Measurements from ENCODE around the gene CD209.
"Not testable (repeated sequence)": the region's sequence is repeated elsewhere in the genome, so short reads cannot be mapped to it uniquely, and the experiment has no call there.

Gene CD209, protein sequence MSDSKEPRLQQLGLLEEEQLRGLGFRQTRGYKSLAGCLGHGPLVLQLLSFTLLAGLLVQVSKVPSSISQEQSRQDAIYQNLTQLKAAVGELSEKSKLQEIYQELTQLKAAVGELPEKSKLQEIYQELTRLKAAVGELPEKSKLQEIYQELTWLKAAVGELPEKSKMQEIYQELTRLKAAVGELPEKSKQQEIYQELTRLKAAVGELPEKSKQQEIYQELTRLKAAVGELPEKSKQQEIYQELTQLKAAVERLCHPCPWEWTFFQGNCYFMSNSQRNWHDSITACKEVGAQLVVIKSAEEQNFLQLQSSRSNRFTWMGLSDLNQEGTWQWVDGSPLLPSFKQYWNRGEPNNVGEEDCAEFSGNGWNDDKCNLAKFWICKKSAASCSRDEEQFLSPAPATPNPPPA

DNA sequence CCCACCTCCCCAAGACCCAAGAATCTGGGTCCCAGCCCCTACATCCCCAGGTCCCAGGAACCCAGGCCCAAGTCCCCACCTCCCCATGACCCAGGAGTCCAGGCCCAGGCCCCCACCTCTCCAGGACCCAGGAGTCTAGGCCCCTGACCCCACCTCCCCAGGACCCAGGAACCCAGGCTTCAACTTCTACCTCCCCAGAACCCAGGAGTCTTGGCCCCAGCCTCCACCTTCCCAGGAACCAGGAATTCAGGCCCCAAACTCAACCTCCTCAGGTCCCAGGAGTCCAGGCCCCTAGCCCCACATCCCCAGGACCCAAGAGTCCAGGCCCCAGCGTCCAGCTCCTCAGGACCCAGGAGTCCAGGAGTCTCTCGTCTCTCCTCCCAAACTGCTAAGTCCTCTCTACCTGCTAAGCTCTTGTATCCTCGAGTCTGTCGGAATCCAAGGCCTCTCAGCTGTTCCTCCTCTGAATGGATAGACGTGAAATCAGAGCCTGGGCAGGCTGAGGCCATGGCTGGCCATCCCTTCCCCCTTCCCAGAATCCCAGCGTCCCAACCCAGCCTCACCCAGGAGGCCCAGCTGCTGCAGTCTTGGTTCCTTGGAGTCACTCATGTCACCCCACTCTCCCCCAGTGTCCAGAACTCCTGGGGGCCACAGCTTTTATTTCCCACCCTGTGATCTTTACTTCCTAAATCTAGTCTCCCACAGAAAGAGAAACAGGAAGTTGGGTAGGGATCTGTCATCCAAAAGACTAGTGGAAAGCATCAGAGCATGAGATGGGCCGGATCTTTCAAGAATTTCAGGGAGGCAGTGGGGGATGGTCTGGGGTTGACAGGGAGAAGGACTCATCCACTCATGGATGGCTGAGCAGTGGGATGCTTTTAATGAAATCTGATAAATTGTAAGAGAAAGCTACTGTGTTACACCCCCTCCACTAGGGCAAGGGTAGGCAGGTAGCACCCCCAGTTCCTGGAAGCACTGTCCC, at the start of gene CD209:
TSS of gene CD209 (minus strand) at position 632 of the 982 bp plus-strand sequence. CDS start at position 609, 23 bp downstream.
- H3K4me3 Mint-ChIP-seq = no peak within 1 kb of the TSS
- no peaks in the 10 kb centered on the region for H3K36me3 Mint-ChIP-seq
- no peak within 1 kb of the TSS for H3K27ac Mint-ChIP-seq
- no peak for DNase-seq
- no peaks in the 10 kb centered on the region for H3K4me1 Mint-ChIP-seq
- peaks cover 28% of the 10 kb centered on the region for H3K27me3 Mint-ChIP-seq
- H3K9me3 Mint-ChIP-seq = peaks cover 7% of the 10 kb centered on the region
- CTCF ChIA-PET = no interaction called here

DNA sequence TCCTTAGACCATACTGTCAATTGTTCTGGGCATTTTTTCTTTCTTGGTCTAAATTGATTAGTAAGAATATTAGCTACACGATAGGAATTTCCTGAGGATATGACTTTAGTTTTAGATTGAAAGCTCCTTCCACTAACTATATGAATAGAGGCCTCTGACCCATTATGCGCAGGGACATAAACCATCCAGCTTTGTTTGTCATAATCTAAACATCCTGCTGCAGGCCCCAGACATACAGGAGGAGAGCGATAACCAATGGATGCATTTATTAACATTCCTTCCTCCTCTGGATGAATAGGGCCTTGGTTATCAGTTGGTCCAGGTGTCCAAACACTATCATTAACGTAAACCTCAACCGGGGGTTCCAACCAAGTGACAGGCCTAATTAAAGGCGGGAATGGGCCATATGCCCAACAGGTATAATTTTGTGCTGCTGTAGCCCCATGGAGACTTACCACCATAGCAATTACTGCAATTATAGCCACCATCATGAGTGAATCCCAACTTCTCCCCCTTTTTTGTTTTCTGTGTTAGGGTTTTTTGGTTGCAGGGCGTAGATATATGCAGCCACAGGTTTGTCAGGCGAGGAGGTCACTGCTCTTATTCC, 48.3 kb upstream of the CD209 start:
- CTCF ChIA-PET = interaction anchor here (0.7 to 1.0 kb wide), 2 partner anchors 115 to 583 kb away, joined by 3 read pairs; partner anchors contain the start of gene TRAPPC5
- Mint-ChIP-seq H3K4me1 (peaks cover 5% of the 10 kb centered on the region), H3K9me3 (no peaks in the 10 kb centered on the region), H3K4me3 (no peak overlapping the region), H3K27ac (no peak overlapping the region), H3K36me3 (no peaks in the 10 kb centered on the region), H3K27me3 (peaks cover 27% of the 10 kb centered on the region)
- DNase-seq = no peak

DNA sequence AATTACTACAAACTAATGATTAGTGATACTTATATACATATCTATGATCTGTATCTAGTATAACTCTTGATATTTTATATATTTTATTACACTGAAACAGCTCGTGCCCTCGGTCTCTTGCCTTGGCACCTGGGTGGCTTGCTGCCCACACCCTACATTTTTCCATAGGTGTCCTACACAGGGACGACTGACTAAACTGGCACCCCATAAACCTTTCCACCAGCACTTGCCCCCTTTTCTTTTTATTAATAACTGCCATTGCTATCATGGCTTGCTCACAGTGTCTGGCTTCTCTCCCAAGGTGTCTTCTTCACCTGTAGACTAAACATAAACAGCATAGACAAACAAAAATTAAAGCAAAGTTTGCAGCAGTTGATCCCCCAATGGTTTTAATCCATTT, 46.2 kb upstream of the CD209 start:
- Mint-ChIP-seq H3K27me3 (peaks cover 38% of the 10 kb centered on the region), H3K9me3 (no peaks in the 10 kb centered on the region), H3K27ac (no peak overlapping the region), H3K4me1 (peaks cover 3% of the 10 kb centered on the region), H3K4me3 (no peak overlapping the region), H3K36me3 (no peaks in the 10 kb centered on the region)
- CTCF ChIA-PET = interaction anchor here (1.6 kb wide), 1 partner anchor 113 kb away, joined by 4 read pairs; the partner anchor contains the start of gene TRAPPC5
- no peak for DNase-seq

DNA sequence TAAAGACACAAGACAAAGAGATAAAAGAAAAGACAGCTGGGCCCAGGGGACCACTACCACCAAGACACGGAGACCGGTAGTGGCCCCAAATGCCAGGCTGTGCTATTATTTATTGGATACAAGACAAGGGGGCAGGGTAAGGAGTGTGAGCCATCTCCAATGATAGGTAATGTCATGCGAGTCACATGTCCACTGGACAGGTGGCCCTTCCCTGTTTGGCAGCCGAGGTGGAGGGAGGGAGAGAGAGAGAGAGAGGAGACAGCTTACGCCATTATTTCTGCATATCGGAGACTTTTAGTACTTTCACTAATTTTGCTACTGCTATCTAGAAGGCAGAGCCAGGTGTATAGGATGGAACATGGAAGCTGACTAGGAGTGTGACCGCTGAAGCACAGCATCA, 45.4 kb upstream of the CD209 start:
- H3K36me3 Mint-ChIP-seq, H3K4me3 Mint-ChIP-seq, H3K27ac Mint-ChIP-seq, H3K9me3 Mint-ChIP-seq, H3K4me1 Mint-ChIP-seq, DNase-seq: not testable (repeated sequence)
- CTCF ChIA-PET = interaction anchor here (1.6 kb wide), 1 partner anchor 112 kb away, joined by 4 read pairs; the partner anchor contains the start of gene TRAPPC5
- H3K27me3 Mint-ChIP-seq = peaks cover 42% of the 10 kb centered on the region

DNA sequence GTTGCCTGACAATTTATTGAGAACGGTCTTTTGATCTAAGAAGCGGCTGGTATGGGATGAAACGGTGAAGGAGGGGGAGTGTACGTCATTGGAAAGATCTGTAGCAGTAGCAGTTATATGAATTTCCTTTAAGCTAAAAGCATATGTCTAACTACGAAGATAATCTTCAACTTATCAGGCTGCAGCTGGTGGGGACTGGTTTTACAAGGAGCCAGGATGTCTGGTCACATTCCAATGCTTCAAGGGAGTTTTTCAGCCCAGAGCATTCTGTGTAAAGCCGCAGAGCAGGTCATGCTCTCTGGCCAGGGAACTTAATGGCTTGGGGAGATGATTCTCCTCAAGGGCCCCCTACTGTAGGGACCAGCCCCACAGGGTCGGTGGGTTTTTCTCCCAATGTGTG, 44.9 kb upstream of the CD209 start:
- no peaks in the 10 kb centered on the region for H3K36me3 Mint-ChIP-seq
- no peak overlapping the region for H3K27ac Mint-ChIP-seq
- no peak for DNase-seq
- CTCF ChIA-PET = interaction anchor here (1.6 kb wide), 1 partner anchor 111 kb away, joined by 4 read pairs; the partner anchor contains the start of gene TRAPPC5
- H3K27me3 Mint-ChIP-seq = peaks cover 42% of the 10 kb centered on the region
- no peaks in the 10 kb centered on the region for H3K9me3 Mint-ChIP-seq
- no peak overlapping the region for H3K4me3 Mint-ChIP-seq
- H3K4me1 Mint-ChIP-seq = peaks cover 3% of the 10 kb centered on the region

DNA sequence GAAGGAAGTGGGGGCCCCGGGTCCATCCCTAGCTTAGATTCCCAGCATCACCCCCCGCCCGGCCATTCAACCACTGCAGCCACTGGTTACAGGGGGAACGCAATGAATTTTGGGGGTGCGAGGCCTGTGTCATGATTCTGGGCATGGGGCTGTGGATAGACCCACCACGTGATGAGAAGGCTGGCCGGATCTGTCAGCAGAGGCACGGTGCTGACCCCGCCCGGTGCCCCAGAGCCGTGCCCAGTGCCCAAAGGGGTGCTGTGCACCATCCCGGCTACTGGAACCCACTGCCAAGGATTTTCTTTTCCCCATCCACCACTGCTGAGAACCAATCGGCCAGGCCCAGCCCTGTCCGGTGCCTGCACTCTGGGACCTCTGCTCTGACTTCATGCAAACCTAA, 43.1 kb upstream of the CD209 start:
- Mint-ChIP-seq H3K27me3 (peaks cover 56% of the 10 kb centered on the region), H3K36me3 (no peaks in the 10 kb centered on the region), H3K9me3 (no peaks in the 10 kb centered on the region), H3K4me3 (no peak overlapping the region), H3K4me1 (peaks cover 3% of the 10 kb centered on the region), H3K27ac (no peak overlapping the region)
- CTCF ChIA-PET = no interaction called here
- DNase-seq = no peak

DNA sequence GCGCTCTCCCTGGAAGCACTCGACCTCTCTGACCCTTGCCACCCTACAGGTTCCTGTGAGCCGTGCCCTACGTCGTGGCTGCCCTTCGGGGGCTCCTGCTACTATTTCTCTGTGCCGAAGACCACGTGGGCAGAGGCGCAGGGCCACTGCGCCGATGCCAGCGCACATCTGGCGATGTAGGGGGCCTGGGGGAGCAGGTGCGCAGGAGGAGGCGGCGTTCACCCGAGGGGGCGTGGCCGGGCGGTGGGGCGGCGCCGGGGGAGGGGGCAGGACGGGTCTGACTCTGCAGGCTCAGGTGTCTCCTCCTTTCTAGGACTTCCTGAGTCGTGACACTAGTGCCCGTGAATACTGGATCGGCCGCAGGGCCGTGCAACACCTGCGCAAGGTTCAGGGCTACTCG, 42.1 kb upstream of the CD209 start:
- H3K27me3 Mint-ChIP-seq = peaks cover 57% of the 10 kb centered on the region
- H3K27ac Mint-ChIP-seq = no peak overlapping the region
- peaks cover 3% of the 10 kb centered on the region for H3K4me1 Mint-ChIP-seq
- no peak overlapping the region for H3K4me3 Mint-ChIP-seq
- DNase-seq = peak; percentile 35
- H3K36me3 Mint-ChIP-seq = no peaks in the 10 kb centered on the region
- H3K9me3 Mint-ChIP-seq = peaks cover 5% of the 10 kb centered on the region
- CTCF ChIA-PET = no interaction called here

DNA sequence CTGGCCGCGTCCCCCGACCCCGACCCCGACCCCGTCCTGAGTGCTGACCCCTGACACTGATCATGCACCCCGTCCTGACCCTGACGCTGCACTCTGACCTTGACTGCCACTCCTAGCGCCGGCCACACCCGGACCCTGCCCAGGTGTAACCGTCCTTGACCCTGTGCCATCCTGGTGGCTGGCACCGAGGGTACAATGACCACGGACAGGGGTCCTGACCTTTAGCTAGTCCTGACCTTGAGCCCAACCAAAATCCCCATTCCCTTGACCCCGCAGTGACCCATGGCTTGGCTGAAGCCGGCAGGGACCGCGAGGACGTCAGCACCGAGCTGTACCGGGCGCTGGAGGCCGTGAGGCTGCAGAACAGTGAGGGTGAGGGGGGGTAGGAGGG, 41.6 kb upstream of the CD209 start:
- Mint-ChIP-seq H3K4me1 (peaks cover 3% of the 10 kb centered on the region), H3K36me3 (no peaks in the 10 kb centered on the region), H3K9me3 (peaks cover 5% of the 10 kb centered on the region), H3K27ac (no peak overlapping the region), H3K27me3 (peaks cover 60% of the 10 kb centered on the region), H3K4me3 (no peak overlapping the region)
- no peak for DNase-seq
- CTCF ChIA-PET = no interaction called here

DNA sequence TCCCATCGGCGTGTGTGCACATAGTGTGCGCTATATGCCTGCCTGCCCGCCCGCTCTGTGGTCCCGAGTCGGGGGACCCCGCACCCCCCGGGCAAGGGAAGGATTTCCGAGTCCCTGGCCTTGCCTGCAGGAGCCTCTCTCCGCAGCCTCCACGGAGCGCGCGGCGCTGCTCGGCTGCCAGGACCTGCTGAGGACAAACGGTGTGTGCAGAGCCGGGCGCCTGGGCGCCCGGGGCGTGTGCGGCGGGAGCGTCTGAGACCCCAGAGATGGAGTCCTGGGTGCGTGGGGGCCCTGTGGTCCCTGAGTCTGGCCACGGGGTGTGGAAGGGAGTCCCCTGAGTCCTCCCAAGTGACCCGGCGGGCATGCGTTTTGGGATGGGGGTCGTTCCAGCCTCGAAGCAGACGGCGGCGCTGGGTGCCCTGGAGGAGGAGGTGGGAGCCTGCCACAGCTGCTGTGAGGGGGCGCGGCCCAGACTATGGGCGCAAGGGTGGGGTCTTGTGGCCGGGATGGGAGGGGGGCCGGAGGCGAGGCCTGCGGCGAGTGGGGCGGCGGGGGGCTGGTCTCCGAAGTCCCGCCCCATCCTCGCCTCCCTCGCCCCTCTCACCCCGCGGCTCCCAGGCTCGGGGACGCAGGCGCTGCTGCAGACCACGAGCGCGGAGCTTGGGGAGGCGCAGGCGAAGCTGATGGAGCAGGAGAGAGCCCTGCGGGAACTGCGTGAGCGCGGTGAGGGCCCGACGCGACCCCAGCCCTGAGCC, 41.0 kb upstream of the CD209 start:
- Mint-ChIP-seq H3K4me3 (no peak overlapping the region), H3K27me3 (peaks cover 66% of the 10 kb centered on the region), H3K4me1 (peaks cover 3% of the 10 kb centered on the region), H3K9me3 (peaks cover 5% of the 10 kb centered on the region), H3K36me3 (no peaks in the 10 kb centered on the region), H3K27ac (no peak overlapping the region)
- DNase-seq = no peak
- CTCF ChIA-PET = no interaction called here

DNA sequence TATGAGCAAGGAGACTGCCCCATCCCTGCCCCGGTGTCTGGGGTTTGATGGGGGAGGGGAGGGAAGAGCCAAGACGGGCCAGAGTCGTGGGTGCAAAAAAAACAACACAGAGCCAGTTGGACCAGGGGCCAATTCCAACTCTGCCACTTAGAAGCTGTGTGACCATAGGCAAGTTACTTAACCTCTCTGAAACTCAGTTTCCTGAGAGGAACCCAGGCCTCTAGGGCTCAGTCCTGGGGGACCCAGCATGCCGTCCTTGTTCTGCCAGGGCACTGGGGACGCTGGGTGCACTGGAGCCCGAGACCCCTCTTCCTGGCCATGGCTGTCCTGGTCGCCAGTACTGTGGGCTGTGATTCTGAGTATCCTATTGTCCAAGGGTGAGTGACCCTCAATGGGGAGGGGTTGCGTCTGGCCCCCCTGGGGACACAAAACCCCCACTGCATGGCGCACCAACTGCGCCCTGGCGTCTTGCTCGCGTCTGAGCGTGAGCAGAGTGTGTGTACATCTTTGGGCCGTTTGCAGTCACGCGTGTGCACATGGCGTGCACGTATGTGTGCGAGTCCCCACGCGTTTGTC, 40.4 kb upstream of the CD209 start:
- DNase-seq = no peak
- Mint-ChIP-seq H3K4me3 (no peak overlapping the region), H3K4me1 (peaks cover 3% of the 10 kb centered on the region), H3K27ac (no peak overlapping the region), H3K27me3 (peaks cover 71% of the 10 kb centered on the region), H3K36me3 (no peaks in the 10 kb centered on the region), H3K9me3 (peaks cover 5% of the 10 kb centered on the region)
- CTCF ChIA-PET = no interaction called here

DNA sequence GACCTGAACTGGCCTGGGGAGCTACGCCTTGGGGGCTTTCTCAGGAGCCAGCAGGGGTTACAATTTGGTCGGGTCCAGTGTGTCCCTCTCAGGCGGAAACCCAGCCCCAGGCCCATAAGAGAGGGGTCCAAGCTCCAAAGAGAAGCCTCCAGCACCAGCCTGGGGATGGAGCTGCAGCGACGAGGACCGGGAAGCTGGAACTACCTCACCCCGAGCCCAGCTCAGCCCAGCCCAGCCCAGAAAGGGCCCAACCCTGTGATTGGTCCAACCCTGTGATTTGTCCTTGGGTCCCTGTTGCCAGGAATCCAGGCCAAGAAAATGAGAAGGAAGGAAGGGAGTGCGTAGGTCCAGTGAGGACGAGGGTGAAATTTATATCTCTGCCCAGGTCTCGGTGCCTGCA, 39.8 kb upstream of the CD209 start:
- no peak for DNase-seq
- Mint-ChIP-seq H3K27me3 (peaks cover 73% of the 10 kb centered on the region), H3K36me3 (no peaks in the 10 kb centered on the region), H3K4me3 (no peak overlapping the region), H3K4me1 (peaks cover 3% of the 10 kb centered on the region), H3K27ac (no peak overlapping the region), H3K9me3 (peaks cover 5% of the 10 kb centered on the region)
- CTCF ChIA-PET = no interaction called here

DNA sequence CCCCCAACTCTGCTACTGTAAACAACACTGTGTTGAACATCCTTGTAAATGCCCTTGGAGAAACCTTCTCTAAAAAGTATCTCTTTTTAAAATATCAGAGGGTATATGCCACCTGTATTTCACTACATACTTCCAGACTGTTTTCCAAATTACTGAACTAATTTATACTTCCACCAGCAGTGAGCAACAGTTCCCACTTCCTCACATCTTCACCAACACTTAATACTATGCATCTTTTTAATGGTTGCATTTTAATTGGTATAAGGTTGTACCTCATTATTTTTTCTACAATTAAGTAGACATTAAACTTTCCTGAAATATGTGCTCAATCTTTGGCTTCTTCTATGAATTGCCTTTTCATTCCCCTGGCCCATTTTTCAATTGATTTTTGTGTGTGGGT, 37.5 kb upstream of the CD209 start:
- no peak overlapping the region for H3K4me3 Mint-ChIP-seq
- DNase-seq = no peak
- no peaks in the 10 kb centered on the region for H3K36me3 Mint-ChIP-seq
- H3K4me1 Mint-ChIP-seq = peaks cover 3% of the 10 kb centered on the region
- no peak overlapping the region for H3K27ac Mint-ChIP-seq
- H3K9me3 Mint-ChIP-seq = peaks cover 5% of the 10 kb centered on the region
- CTCF ChIA-PET = no interaction called here
- H3K27me3 Mint-ChIP-seq = peaks cover 66% of the 10 kb centered on the region

DNA sequence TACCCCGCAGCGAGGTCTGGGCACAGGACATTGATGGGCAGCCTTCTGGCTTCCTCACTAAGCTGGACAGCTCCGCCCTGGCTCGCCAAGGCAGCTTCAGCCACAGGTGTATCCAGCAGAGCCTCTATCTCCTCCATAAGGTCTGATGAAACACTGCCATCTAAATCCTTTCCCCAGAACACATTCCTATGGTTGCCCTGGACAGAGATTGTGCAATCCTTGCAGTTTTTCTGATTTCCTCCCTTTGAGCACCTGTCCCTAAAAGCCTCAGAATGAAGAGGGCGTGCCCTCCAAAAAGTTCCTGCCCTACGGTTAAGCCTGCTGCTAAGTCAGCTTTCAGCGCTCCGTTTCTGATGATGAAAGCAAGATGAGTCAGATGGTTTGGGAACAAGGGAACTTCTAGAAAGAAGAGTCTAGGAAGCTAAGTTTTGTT, 36.7 kb upstream of the CD209 start:
- Mint-ChIP-seq H3K27me3 (peaks cover 63% of the 10 kb centered on the region), H3K9me3 (peaks cover 5% of the 10 kb centered on the region), H3K27ac (no peak overlapping the region), H3K4me1 (no peaks in the 10 kb centered on the region), H3K36me3 (no peaks in the 10 kb centered on the region), H3K4me3 (no peak overlapping the region)
- CTCF ChIA-PET = no interaction called here
- DNase-seq = no peak

All from activated naive CD4-positive, alpha-beta T cell treated with anti-CD3 and anti-CD28 coated beads, Interleukin-2, amount 10 ng/mL, durations not matched to agents 7 days and 5 days (primary cell).